ENCODE measurements around the gene RND2.
A peak's percentile ranks its signal among the peaks of the same experiment; 100 is the strongest.

Gene RND2

DNA sequence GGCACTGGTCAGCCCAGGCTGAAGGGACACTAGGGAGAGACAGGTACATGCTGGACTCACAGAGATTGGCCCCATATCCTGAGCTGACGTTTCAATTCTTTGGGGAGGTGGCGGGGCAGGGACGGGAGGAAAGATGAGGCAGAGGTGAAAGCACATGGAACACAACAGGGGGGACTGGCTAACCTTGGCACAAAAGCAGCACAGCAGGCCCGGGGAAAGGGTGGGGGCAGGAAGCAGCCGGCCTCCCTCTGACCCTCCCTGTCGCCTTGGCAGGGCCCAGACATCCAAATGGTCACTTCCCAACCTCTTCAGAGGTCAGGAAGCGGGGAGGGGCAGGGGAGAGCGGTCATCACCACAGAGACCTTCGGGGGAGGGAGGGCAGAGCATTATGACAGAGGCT is 9.5 kb upstream of the RND2 start:
- Histone ChIP-seq H3K9ac (ENCODE audit: low read depth, low read length) (no peak overlapping the region), H3K9me3 (ENCODE audit: control insufficient read depth, insufficient read depth, low read length) (no peaks in the 10 kb centered on the region), H3K36me3 (ENCODE audit: insufficient read depth, low read length) (peaks cover 18% of the 10 kb centered on the region; the same call in 1 of the 2 replicates), H3K4me1 (ENCODE audit: insufficient read depth, low read length) (peaks cover 46% of the 10 kb centered on the region)

DNA sequence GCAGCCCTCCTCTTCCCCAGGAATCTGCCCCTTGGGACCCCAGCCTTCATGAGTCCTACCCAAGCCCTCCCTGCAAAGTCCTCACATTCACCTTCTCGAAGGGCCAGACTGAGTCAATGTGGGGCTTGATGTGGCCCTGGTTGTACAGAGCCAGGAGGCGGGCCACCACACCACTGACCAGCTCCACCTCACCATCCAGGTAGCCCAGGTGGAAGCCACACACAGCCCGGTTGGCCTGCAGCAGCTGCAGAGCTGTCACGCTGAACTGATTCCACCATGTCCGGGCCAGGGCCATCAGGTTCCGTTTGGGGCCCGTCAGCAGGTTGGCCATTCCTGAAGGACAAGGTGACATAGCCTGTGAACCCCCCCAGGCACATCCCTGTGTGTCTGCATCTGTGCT is 8.8 kb upstream of the RND2 start:
- Histone ChIP-seq H3K9me3 (ENCODE audit: control insufficient read depth, insufficient read depth, low read length) (no peaks in the 10 kb centered on the region), H3K4me1 (ENCODE audit: insufficient read depth, low read length) (peaks cover 46% of the 10 kb centered on the region), H3K9ac (ENCODE audit: low read depth, low read length) (no peak overlapping the region), H3K36me3 (ENCODE audit: insufficient read depth, low read length) (peaks cover 18% of the 10 kb centered on the region; the same call in 1 of the 2 replicates)

DNA sequence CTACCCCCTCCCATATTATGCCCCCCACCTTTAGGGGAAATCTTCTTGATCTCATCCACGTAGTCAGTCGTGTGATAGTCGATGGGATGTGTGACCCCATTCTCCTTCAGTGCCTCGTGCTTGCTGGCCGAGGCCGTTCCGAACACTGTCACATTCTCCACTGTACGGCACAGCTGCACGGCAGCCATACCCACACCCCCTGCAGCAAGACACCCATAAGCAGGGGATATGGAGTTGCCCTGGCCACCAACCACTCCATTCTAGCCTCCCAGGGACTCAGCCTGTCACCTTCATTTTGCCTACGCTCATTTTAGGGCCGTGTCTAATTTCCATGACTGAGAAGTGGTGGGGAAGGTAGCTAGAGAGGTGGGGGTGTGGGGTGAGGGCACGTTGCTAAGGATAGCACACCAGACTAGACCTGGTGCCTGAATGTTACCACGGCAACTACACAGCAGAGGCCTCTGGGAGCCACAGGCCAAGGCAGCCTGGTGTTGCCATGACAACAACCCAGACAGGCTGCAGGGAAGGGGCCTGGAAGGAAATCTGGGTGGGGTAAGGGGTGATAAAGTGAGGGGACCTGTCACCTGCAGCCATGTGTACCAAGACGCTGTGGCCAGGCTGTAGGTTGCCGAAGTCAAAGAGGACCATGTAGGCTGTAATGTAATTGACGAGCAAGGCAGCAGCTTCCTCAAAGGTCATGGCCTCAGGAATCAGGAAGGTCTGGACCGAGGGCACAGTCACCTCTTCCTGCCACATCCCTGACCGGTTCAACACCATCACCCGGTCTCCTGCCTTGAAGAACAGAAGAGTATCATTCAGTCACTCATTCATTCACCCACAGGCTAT is 6.8 kb upstream of the RND2 start:
- no peak overlapping the region for H3K9ac ChIP-seq (ENCODE audit: low read depth, low read length)
- H3K4me1 ChIP-seq (ENCODE audit: insufficient read depth, low read length): peaks cover 46% of the 10 kb centered on the region
- peaks cover 18% of the 10 kb centered on the region; the same call in 1 of the 2 replicates for H3K36me3 ChIP-seq (ENCODE audit: insufficient read depth, low read length)
- H3K9me3 ChIP-seq (ENCODE audit: control insufficient read depth, insufficient read depth, low read length): no peaks in the 10 kb centered on the region

DNA sequence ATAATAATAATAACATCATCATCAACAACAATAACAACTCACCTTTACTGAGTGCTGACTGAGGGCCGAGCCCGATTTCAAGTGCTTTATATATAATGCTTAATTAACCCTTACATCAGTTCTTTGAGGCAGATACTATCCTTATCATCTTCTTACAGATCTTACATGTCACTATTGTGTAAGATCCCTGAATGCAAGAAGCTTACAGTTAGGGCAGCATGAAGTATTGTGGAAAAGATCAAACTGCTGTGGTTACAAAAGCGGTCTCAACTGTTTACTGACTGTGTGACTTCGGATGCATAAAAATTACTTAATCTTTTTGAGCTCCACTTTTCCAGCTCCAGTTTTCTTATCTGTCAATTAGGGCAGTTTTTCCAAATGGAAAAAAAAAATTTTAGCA is 6.1 kb upstream of the RND2 start:
- Histone ChIP-seq H3K9me3 (ENCODE audit: control insufficient read depth, insufficient read depth, low read length) (no peaks in the 10 kb centered on the region), H3K36me3 (ENCODE audit: insufficient read depth, low read length) (peaks cover 18% of the 10 kb centered on the region; the same call in 1 of the 2 replicates)

DNA sequence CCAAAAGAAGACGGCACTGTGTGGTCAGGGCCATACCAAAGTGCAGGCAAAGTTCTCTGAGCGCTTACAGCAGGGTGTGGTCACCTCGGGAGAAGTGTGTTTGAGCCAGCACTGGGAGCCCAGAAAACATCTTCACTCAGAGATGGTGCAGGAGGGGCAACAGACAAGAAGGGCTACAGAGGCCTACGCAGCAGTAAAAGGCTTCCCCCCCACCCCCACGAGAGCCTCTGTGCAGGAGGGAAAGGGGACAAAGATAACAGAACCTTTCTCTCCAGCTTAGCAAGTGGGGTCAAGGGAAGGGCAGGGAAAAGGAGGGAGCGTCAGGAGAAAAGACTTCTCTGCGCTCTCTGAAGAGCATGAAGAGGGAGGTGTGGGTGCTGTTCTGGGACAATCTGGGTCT is 5.6 kb upstream of the RND2 start:
- peaks cover 34% of the 10 kb centered on the region for H3K4me1 ChIP-seq (ENCODE audit: insufficient read depth, low read length)
- peak overlapping the region; percentile 100 for H3K9ac ChIP-seq (ENCODE audit: low read depth, low read length)
- no peaks in the 10 kb centered on the region for H3K9me3 ChIP-seq (ENCODE audit: control insufficient read depth, insufficient read depth, low read length)
- peaks cover 18% of the 10 kb centered on the region; the same call in 1 of the 2 replicates for H3K36me3 ChIP-seq (ENCODE audit: insufficient read depth, low read length)

More for the DNA sequence above, 6.1 kb upstream of the RND2 start:
- no peak overlapping the region for H3K9ac ChIP-seq (ENCODE audit: low read depth, low read length)
- H3K4me1 ChIP-seq (ENCODE audit: insufficient read depth, low read length): peaks cover 39% of the 10 kb centered on the region

DNA sequence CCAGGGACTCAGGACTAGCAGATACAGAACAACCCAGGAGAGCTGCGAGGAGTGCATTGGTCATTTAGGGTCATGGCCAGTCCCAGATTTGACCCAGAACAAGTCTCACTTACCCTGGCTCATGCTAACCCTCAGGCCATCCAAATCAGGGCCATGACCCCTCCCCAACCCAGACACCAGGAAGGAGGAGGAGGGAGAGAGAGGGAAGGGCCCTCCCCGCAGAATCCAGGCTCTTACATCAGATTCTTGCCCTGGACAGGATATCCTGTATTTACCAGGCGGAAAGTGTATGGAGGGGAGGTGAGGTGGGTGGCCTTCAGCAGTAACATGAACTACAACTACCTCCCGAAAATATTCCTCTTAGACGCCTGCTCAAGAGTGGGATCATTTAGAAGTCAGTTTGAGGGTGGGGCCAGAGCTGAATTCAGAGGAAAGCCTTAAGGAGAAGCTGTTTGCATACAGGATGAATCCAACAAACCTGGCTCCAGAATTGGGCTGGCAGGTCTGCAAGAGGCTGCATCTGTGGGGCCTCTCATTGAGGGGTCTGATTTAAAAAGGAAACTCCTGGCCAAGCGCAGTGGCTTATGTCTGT is 4.9 kb upstream of the RND2 start:
- Histone ChIP-seq H3K4me1 (ENCODE audit: insufficient read depth, low read length) (peaks cover 27% of the 10 kb centered on the region), H3K9me3 (ENCODE audit: control insufficient read depth, insufficient read depth, low read length) (no peaks in the 10 kb centered on the region), H3K9ac (ENCODE audit: low read depth, low read length) (peak overlapping the region; percentile 100), H3K36me3 (ENCODE audit: insufficient read depth, low read length) (peaks cover 18% of the 10 kb centered on the region; the same call in 1 of the 2 replicates)

DNA sequence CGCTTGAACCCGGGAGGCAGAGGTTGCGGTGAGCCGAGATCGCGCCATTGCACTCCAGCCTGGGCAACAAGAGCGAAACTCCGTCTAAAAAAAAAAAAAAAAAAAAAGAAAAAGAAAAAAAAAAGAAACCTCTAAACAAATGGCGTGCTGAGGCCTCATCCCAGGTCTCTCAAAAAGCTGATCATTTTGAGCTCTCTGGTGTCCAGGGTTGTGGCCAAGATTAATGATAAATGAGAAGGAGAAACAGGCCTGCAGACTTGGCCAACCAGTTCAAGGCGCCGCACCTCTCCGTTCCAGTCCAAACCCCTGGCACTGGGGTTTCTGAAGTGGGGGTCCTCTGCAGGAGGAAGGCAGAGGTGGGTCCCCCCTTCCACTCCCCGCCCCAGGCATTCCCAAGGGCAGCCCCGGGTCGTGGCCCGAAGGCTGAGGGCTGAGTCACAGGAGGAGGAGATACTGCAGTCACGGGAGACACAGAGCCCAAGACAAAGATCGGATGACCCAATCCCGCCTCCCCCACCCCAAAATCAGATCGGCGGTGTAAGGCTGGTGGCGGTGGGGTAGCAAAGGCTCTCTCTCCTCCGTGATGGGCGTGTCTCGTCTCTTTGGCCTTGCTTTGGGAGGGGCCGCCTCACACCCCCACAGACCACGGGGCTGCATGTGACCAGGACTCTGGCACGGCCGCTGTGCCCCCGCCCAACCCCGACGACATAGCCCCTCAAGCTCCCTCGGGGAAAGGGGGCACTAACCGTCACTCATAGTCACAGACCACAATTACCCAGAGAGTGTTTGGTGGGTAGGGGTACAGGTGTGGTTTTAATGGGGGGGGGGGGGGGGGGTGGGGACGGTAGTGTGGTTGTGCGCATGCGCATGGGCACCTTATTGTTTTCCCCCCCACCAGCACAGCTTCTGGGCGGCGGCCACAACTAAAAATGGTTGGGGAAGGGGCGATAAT is 4.0 kb upstream of the RND2 start:
- Histone ChIP-seq H3K9me3 (ENCODE audit: control insufficient read depth, insufficient read depth, low read length) (no peaks in the 10 kb centered on the region), H3K9ac (ENCODE audit: low read depth, low read length) (peak overlapping the region; percentile 100), H3K4me1 (ENCODE audit: insufficient read depth, low read length) (peaks cover 20% of the 10 kb centered on the region), H3K36me3 (ENCODE audit: insufficient read depth, low read length) (peaks cover 16% of the 10 kb centered on the region; the same call in 1 of the 2 replicates)

DNA sequence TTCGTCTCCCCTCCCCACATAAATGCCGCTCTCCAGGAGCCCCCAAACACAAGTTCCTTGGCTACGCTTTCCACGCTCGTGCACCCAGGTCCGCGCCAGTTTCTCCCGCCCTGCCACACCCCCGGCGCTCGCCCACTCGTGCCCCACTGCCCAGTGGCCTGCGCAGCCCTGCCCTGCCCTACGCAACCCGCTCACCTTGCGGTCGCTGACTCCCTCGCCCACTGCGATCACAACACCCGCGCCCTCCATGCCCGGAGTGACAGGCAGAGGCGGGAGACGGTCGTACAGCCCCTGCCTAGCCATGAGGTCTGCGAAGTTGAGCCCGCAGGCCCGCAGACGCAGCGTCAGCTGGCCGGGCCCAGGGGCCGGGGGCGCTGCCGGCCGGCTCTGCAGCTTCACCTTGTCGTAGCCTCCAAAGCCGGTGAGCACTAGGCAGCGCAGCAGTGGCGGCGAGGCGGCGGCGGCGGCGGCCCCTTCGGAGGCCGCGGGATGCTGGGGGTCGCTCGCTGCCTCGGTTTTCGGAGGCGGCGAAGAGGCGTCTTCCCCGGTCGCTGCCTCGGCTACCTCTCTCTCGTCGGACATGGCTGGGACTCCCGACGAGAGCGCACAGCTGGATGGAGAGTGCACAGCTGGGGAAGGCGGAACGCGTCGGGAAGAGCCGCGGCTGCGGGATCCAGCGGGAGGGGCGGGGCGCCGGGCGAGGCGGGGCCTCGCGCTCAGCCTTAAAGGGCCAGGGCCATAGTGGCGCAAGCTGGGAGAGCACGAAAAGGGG is 3.1 kb upstream of the RND2 start, which contains the start of gene VAT1:
VAT1 (minus strand) TSS at position 645 of the 772 bp plus-strand sequence; CDS start at position 582, 63 bp downstream.
- peak within 1 kb of the TSS; percentile 100 for H3K9ac ChIP-seq (ENCODE audit: low read depth, low read length)
- peaks cover 10% of the 10 kb centered on the region; the same call in 1 of the 2 replicates for H3K36me3 ChIP-seq (ENCODE audit: insufficient read depth, low read length)
- no peaks in the 10 kb centered on the region for H3K9me3 ChIP-seq (ENCODE audit: control insufficient read depth, insufficient read depth, low read length)
- peaks cover 23% of the 10 kb centered on the region for H3K4me1 ChIP-seq (ENCODE audit: insufficient read depth, low read length)

DNA sequence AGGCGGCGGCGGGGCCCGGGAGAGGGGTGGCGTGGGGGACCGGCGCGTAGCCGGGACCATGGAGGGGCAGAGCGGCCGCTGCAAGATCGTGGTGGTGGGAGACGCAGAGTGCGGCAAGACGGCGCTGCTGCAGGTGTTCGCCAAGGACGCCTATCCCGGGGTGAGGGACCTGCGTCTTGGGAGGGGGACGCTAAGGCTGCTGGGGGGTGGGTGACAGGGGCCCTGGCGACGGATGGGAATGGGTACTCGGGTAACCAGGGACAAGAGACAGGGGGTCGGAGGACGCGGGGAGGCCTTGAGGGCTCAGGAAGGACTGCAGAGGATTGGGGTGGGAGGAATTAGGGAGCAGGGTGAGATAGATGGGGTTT is 243 bp downstream of the RND2 start:
- H3K4me1 ChIP-seq (ENCODE audit: insufficient read depth, low read length): peaks cover 28% of the 10 kb centered on the region
- 0 out of 2 replicates have a peak, but pooled peaks cover 3% of the 10 kb centered on the region for H3K36me3 ChIP-seq (ENCODE audit: insufficient read depth, low read length)
- H3K9ac ChIP-seq (ENCODE audit: low read depth, low read length): peak overlapping the region; percentile 77; the same call in 1 of the 2 replicates
- no peaks in the 10 kb centered on the region for H3K9me3 ChIP-seq (ENCODE audit: control insufficient read depth, insufficient read depth, low read length)

DNA sequence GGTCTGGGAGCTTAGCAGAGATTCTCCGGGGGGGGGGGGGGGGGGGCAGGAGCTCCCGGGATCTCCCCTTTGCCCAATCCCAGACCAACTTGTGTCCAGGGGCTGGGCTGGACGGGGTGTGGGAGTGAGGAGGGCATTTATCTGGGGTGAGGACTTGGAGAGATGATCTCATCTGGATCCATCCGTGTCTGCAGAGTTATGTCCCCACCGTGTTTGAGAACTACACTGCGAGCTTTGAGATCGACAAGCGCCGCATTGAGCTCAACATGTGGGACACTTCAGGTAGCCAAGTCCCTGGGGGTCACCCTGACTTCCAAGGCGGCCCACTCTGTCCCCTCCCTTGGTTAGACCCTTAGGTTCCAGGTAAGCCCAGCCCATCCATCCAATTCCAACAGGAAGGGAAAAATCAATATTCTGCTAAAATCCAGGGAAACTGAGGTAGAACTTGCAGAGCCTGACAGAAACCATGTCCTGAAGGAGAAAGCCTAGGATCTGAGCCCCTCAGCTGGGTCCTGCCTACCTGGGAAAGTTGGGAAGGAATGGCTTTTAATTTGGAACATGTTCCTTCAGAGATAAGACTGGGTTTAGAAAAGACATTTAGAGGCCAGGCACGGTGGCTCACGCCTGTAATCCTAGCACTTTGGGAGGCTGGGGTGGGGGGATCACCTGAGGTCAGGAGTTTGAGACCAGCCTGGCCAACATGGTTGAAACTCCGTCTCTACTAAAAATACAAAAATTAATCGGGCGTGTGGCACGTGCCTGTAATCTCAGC is 921 bp downstream of the RND2 start:
- H3K9me3 ChIP-seq (ENCODE audit: control insufficient read depth, insufficient read depth, low read length): no peaks in the 10 kb centered on the region
- H3K4me1 ChIP-seq (ENCODE audit: insufficient read depth, low read length): peaks cover 26% of the 10 kb centered on the region
- H3K9ac ChIP-seq (ENCODE audit: low read depth, low read length): peak overlapping the region; percentile 77; the same call in 1 of the 2 replicates

DNA sequence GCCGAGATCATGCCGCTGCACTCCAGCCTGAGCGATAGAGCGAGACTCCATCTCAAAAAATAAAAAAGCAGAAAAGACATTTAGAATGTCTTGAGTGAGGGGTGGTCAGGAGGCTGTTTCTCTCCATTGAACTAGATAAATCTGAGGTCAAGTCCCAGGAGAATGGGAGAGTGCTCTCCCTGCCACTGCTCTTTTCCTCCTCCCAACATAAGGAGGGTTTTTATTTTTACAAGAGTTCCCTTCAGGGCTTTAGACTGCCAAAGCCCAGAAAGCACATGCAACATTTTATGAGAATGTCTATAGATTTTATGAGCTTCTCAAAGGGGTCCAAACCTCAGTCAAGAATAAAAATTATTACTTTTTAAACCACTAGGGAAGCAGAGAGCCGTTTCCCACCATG is 1.6 kb downstream of the RND2 start:
- H3K9me3 ChIP-seq (ENCODE audit: control insufficient read depth, insufficient read depth, low read length): no peaks in the 10 kb centered on the region
- H3K36me3 ChIP-seq (ENCODE audit: insufficient read depth, low read length): no peaks in the 10 kb centered on the region
- no peak overlapping the region for H3K9ac ChIP-seq (ENCODE audit: low read depth, low read length)
- peaks cover 30% of the 10 kb centered on the region for H3K4me1 ChIP-seq (ENCODE audit: insufficient read depth, low read length)

More for the DNA sequence above, 921 bp downstream of the RND2 start:
- H3K36me3 ChIP-seq (ENCODE audit: insufficient read depth, low read length): no peaks in the 10 kb centered on the region

DNA sequence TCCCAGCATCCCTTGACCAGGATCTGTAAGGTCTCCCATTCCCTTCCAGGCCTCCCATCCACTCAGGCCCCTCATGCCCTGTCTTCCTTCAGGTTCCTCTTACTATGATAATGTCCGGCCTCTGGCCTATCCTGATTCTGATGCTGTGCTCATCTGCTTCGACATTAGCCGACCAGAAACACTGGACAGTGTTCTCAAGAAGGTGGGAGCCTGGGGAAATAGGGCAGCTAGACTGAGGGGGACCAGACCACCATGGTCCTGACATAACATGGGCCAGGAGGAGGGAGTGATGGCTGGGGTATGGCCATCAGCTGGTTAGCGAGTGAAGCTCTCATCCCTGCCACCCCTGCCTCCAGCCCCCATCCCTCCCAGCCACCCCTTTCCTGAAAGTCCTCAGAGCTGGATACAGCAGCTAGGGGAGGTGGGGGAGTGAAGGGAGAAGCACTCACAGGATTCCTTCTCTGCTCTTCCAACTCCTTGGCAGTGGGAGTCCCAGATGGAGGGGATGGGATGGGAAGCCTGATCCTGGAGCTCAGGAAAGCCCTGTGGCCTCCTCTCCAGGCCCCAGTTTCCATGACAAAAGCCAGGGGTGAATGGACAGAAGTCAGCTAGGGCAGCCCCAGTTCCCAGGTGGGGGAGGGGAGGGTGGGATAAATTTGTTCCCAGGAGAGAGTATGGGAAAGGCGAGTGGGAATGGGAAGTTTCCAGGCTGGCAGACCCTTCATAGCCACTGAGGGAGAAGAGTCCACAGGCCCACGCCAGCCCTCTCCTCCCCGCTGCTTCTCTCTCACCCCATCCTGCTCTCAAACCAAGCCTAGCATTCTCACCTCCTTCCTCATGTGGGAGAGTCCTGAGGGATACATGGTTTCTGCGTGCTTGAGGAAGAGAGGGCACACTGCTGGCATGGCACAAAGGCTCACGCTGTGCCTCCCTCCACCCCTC is 2.3 kb downstream of the RND2 start:
- Histone ChIP-seq H3K4me1 (ENCODE audit: insufficient read depth, low read length) (peaks cover 32% of the 10 kb centered on the region), H3K9ac (ENCODE audit: low read depth, low read length) (no peak overlapping the region), H3K36me3 (ENCODE audit: insufficient read depth, low read length) (no peaks in the 10 kb centered on the region), H3K9me3 (ENCODE audit: control insufficient read depth, insufficient read depth, low read length) (no peaks in the 10 kb centered on the region)
